ENCODE results near the gene SPIRE1.

SPIRE1 gene

GRCh38 chr18:12478269-12479047 lies 179.4 kb downstream of the SPIRE1 start:
- no peak for TF ChIP-seq CTCF (IDR thresholded peaks at IDR 0.05; ENCODE audit: insufficient read depth, low read depth, low read length, missing control alignments)

GRCh38 chr18:12477606-12478005 lies 180.3 kb downstream of the SPIRE1 start:
- no peak overlapping the region for H3K4me3 ChIP-seq (ENCODE audit: low read depth, low read length)
- no peak for TF ChIP-seq CTCF (IDR thresholded peaks at IDR 0.05; ENCODE audit: insufficient read depth, low read depth, low read length, missing control alignments)
- no peak for DNase-seq (ENCODE audit: low read depth)

More at GRCh38 chr18:12478269-12479047, 179.4 kb downstream of the SPIRE1 start:
- no peak overlapping the region for H3K4me3 ChIP-seq (ENCODE audit: low read depth, low read length)
- DNase-seq (ENCODE audit: low read depth), result no peak

GRCh38 chr18:12476955-12477354 lies 181.0 kb downstream of the SPIRE1 start:
- TF ChIP-seq CTCF (IDR thresholded peaks at IDR 0.05; ENCODE audit: insufficient read depth, low read depth, low read length, missing control alignments), result no peak
- H3K4me3 ChIP-seq (ENCODE audit: low read depth, low read length), result no peak overlapping the region
- no peak for DNase-seq (ENCODE audit: low read depth)

- no peak overlapping the region for H3K4me3 ChIP-seq (ENCODE audit: low read depth, low read length)
- no peak for TF ChIP-seq CTCF (IDR thresholded peaks at IDR 0.05; ENCODE audit: insufficient read depth, low read depth, low read length, missing control alignments)
- no peak for DNase-seq (ENCODE audit: low read depth)
Measured at GRCh38 chr18:12474876-12475275, 183.0 kb downstream of the SPIRE1 start.

- H3K4me3 ChIP-seq (ENCODE audit: low read depth, low read length), result no peak overlapping the region
- no peak for DNase-seq (ENCODE audit: low read depth)
- TF ChIP-seq CTCF (IDR thresholded peaks at IDR 0.05; ENCODE audit: insufficient read depth, low read depth, low read length, missing control alignments), result no peak
Measured at GRCh38 chr18:12474146-12474545, 183.8 kb downstream of the SPIRE1 start.

GRCh38 chr18:12470382-12471075 lies 187.4 kb downstream of the SPIRE1 start:
- no peak overlapping the region for H3K4me3 ChIP-seq (ENCODE audit: low read depth, low read length)
- TF ChIP-seq CTCF (IDR thresholded peaks at IDR 0.05; ENCODE audit: insufficient read depth, low read depth, low read length, missing control alignments), result no peak
- no peak for DNase-seq (ENCODE audit: low read depth)

Data from GM12865 (cell line).